Raji (cell line): ENCODE results near the gene RIMBP2.

Experiments
- POLR2A ChIP-seq: IDR thresholded peaks from 2 replicates; pipeline ENCODE4 v1.6.1; 2011; ENCODE audit warnings: low read depth, low read length, control low read depth; ENCODE audit not compliant: insufficient read depth

RIMBP2 gene

DNA sequence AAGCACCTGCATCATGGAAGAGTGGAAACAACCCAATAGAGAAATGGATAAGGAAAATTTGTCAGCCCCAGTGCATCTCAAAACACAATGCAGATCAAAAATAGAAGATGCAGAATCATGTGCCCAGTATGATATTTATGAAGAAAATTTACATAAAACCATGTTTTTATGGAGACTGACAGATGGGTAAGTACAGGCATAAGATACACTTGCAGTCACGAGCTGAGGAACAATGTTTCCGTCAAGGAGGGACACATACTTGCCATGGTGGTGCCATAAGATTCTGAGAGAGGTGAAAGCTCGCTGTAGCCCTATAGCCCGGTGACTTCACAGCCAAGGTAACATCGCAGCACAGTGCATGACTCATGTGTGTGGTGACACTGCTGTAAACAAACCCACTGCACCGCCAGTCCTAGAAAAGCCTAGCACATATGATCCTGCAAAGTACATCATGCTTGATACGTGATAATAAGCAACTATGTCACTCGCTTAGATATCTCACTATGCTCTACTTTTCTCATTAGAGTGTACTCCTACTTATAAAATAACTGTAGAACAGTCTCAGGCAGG, 112.6 kb downstream of the RIMBP2 start:
- TF ChIP-seq POLR2A = no peak

DNA sequence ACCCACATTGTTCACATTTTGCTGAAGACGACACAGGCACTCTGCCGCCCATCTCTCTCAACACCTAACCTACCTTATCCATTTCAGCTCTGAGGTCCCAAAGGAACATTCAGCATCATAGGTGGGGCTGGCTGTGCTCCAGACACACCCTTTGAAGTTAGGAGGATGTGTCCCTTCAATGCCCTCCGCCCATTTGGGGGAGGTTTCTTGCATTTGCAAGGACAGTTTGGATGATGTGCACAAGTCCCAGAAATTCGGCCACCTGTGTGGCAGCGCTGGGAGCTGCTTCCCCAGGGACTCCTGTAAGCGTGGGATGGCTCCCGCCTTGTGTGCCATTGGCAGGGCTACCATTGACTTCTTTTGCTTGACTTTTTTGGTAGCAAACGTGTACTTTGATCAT, 113.8 kb downstream of the RIMBP2 start:
- TF ChIP-seq POLR2A = no peak

DNA sequence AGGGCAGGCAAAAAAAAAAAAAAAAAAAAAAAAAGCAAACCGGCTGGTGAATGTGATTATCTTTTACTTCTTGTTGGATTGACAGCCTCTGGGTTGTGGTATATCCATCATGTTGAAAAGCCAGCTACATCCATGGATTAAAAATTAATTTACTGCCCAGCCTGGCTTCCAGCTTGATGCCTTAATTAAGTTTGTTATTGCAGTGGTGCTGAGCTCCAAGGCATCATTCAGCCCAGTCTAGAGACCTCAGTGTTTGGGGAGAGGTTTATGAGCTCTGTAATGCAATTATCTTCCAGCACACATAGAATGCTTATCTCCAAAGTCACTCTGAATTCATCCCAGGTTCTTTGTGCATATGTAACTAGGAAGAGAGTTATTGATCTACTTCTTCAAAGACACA, 114.8 kb downstream of the RIMBP2 start:
- TF ChIP-seq POLR2A = no peak

DNA sequence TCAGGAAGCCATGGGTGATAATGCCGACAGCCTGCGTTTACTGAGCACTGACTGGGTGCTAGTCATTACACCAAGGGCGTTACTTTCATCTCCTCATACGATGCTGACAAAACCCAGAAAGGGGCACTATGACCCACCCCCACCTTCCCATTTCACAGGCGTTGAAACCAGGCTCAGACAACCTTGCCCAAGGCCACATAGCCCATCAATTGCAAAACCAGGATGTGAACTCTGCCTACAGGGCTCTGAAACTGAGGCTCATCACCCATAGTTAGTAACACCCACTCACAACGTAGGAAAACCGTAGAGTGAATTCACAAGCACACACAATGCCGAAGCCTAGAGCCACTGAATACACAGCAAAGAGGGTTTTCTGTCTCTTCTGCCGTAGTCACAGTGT, 119.9 kb downstream of the RIMBP2 start:
- no peak for TF ChIP-seq POLR2A

DNA sequence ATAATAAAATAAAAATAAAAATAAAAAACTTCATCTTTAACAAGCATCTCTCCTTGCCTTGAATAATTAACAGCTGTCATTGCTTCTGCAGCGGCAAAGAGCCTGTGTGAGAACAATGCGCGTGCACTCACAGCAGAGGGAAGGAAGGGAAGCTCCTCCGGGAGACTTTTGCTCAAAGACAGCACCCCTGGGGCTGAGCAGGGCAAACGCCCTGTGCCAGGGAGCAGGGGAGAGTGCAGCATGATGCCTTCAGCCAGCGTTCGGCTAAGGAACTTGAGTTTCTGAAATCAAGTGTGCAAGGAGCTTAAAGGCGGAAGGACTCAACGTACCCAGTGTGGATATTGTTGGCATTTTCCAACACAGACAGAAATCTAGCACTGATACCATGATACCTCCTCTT, 120.5 kb downstream of the RIMBP2 start:
- TF ChIP-seq POLR2A = no peak

DNA sequence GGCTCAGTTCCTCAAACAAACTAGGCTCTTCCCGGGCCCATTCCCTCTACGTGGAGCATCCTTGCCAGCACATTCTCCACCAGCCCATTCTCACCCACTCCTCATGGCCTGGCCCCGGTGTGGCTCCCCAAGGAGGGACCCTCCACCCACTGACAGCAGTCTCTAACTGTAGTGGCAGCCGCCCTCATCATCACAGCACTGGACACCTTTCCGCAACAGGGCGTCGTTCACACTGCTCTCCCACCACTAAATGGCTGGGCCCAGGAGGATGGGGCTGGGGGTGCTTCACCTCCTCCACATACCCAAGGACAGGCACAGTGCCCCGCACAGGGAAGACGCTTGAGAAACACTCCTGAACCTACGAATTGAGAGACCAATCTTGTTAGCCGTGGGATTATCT, 123.0 kb downstream of the RIMBP2 start:
- no peak for TF ChIP-seq POLR2A

DNA sequence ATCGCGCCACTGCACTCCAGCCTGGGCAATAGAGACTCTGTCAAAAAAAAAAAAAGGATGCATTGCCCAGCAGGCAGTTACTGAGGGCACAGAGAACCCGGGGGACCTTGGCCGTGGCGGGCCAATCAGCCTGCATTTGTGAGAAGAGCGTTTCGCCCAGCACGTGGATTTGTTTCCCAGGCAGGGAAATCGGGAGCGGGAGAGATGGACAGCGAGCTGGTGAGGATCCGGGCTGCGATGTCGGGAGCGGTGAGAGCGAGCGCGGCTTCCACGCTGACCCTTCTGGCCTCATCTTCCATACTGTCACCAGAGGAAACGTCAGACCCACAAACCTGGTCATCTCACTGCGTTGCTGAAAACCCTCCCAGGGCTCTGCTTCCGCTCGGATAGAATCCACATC, 123.5 kb downstream of the RIMBP2 start:
- TF ChIP-seq POLR2A = no peak

DNA sequence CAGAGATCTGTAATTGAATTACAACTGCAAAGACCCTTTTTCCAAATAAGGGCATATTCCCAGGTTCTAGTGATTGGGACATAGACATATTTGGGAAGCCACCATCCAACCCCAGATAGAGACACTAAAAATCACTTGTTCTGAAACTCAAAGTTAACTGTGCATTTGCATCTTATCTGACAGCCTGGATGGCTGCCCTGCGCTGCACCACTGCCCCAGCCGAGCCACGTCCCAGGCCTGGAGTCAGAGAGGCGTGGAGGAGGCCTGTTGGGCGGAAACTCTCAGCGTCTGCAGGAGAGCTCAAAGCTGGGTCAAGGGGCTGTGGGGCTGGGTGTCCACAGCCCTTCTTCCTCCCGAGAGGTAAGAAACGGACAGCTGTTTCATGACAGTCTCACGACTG, 124.4 kb downstream of the RIMBP2 start:
- TF ChIP-seq POLR2A = no peak

DNA sequence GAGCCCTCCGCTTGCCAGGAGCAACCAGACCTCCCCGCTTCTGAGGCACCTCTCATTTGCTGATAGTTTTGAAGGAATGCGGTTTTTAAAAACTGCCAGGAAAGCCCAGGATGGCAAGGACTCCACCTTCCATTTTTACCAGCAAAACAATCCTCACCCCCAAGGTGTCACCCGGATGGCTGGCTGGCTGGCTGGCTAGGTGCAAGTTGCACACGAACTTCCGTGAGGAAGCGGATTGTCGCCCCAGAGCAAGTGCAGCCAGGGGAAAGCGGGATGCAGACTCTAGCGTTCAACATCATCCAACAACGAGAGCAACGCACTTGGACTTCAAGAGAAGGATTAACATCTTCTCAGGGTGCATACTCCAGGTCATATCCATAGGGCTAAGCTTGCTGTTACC, 125.4 kb downstream of the RIMBP2 start:
- TF ChIP-seq POLR2A = no peak

DNA sequence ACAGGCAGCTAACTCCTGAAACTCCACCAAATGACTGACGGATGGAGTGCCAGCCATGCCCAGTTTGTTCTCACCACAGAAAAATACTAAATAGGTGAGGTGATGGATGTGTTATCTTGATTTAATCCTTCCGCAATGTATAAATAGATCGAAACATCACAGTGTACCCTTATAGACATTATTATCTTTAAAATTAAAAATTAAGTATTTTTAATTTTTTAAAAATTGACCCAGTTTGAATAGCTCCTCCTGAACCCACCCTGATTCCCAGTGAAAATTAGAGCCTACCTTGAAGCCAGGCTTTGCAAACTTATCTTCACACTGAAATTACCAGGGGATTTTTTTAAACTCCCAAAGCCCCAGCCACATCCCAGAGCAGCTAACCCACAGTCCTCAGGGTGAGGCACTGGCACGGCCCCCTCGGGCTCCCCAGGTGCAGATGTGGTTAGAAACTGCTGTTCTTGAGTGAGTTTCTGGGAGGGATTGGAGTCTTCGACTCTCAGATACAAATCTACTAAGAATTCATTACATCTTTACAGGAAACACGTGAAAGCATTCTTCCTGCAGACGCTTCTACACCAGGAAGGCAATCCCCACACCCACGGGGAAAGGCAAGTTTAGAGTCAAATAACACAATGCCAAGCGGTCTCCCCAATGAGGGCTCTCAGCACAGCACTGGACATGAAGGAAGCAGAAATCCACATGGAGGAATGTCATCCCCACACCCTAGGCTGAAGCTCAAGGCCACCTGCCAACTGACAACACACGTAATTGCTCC, 126.4 kb downstream of the RIMBP2 start:
- no peak for TF ChIP-seq POLR2A

DNA sequence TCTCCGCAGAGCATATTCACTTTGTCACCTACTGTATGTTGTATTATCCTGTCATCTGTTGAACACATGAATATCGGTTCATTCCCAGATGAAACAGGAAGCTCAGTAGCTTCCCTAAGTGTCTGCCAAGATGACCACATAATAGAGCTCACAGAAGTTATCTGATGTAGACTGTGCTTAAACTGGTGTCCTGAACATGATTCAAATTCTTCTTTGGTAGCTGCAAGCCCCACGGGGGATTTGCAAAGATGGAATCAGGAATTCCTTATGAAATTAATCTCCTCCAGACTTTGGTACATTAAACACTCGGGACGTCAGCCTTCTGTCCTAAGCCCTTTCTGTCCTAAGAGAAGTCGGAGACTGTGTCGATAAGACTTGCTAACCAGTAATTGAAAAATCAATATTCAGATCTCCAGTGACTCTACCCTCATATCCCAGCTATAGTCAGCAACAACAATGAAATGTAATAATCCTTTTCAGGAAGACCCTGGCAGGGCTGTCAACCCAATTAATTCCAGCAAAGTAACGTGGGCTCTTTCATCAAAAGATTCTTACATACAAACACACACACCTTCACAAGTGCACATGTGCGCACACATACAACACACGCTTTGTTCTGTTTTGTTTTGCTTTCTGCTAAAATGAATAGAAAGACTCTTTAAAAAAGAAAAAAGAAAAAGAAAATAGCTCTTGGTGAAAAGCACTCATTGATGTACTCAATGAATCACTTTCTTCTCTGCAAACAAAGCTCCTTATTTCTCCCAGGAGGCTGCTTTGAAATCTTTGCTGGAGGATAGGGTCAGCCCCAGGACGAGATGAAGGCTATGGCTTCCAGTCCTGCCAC, 127.2 kb downstream of the RIMBP2 start:
- no peak for TF ChIP-seq POLR2A

DNA sequence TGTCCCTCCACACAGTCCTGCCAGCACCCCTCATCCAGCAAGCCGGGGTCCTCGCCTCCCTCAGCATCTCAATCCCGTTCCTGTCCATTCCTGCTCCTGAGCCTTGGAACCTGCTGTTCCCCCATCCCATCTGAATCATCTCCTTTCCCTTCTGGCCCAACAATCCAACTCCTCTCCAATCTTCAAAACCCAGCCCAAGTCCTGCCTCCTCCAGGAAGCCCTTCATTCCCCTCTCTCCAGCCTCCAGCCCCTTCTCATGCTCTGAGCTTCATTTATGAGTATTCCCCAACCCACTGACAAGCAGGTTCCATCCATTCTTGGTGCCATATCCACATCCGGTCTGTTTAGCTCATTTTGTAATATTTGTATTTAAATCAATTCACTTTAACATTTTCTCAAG, 128.1 kb downstream of the RIMBP2 start:
- no peak for TF ChIP-seq POLR2A

DNA sequence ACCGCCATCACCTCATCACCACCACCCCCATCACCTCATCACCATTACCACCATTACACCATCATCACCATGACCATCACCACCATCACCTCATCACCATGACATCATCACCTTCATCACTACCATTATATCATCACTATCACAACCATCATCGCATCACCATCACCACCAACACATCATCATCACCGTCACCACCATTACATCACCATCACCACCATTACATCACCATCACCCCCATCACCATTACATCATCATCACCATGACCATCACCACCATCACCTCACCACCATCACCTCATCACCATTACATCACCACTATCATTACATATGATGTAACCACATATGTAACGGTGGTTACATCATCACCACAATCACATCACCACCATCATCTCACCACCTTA, 132.3 kb downstream of the RIMBP2 start:
- TF ChIP-seq POLR2A = no peak

DNA sequence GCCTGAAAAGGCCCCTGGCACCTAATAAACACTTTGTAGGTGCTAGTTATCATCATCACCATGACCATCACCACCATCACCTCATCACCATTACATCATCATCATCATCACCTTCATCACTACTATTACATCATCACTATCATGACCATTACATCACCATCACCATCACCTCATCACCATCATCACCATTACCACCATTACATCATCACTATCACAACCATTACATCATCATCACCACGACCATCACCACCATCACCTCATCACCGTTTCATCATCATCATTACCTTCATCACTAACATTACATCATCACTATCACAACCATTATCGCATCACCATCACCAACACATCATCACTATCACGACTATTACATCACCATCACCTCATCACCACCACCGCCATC, 132.8 kb downstream of the RIMBP2 start:
- TF ChIP-seq POLR2A = no peak

DNA sequence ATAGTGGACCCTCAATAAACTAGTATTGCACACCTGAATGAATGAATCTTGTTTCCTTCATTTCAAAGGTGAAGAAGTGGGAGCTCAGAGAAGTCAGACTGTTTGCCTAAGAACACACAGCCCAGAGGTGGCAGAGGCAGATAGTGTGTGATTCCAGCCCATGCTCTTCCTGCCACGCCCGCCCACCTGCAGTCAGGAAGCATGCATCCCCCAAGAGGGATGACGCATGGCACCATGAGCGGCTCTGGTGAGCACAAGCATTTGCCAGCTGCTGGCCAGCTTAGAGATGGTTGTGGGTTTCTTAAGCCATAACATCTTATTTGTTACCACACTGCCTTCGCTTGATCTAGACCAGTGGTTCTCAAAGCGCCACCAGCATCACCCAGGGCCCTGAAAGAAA, 133.8 kb downstream of the RIMBP2 start:
- TF ChIP-seq POLR2A = no peak

DNA sequence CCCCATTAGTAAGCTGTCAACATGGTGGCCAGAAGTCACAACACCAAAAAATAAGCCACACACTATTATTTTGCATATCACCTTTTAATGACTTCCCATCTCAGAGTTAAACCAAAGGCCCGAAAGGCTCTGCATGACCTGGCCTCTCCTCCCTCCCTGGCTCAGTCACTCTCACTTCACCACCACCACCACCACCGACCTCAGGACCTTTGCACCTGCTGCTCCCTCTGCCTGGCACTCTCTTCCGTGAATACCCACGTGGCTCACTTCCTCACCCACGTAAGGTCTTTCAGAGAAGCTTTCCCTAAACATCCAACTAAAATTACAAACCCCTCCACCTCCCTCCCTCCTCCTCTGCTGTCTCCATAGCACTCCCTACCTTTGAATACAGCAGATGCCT, 134.3 kb downstream of the RIMBP2 start:
- TF ChIP-seq POLR2A = no peak

DNA sequence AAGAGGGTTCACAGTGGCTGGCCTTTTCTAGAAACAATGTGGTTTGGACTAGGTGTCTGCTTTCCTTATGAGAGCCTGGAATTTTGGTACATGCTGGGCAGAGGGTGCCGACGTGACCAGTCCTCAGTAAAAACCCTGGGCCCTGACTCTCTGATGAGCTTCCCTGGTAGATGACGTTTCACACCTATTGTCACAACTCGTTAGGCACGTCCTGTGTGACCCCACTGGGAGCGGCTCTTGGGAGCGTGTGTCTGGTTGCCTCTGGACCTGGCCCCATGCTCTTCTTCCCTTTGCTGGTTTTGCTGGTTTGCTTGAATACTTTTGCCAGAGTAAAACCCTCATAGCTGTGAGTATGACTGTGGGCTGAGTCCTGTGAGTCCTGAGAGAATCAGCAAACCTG, 136.9 kb downstream of the RIMBP2 start:
- TF ChIP-seq POLR2A = no peak

DNA sequence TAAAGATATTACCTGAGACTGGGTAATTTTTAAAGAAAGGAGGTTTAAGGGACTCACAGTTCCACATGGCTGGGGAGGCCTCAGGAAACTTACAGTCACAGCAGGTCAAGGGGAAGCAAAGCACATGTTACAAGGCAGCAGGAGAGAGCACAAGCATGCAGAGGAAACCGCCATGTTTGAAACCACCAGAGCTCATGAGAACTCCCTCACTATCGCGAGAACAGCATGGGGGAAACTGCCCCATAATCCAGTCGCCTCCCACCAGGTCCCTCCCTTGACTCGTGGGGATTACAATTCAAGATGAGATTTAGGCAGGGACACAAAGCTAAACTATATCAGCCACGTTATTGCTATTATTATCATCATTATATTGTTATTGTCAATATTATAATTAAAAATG, 138.7 kb downstream of the RIMBP2 start:
- TF ChIP-seq POLR2A = no peak
